Nephron progenitor cell (in vitro differentiated cells): Measurements from ENCODE around the gene NAT10.

Source experiments
- DNase-seq: peaks from one replicate; pipeline ENCODE4 v3.0.0; 2021
- H3K27ac Mint-ChIP-seq: 2 replicates; pipeline ENCODE4 v1.8.0; 2021; ENCODE audit warnings: mild to moderate bottlenecking, moderate library complexity, mixed read lengths
- H3K27me3 Mint-ChIP-seq: 2 replicates; pipeline ENCODE4 v1.8.0; 2021; ENCODE audit warnings: mild to moderate bottlenecking, low read depth, mixed read lengths; ENCODE audit not compliant: poor library complexity
- H3K36me3 Mint-ChIP-seq: 2 replicates; pipeline ENCODE4 v1.8.0; 2021; ENCODE audit warnings: low read depth, mixed read lengths
- H3K4me1 Mint-ChIP-seq: 2 replicates; pipeline ENCODE4 v1.8.0; 2021; ENCODE audit warnings: mixed read lengths
- H3K4me3 Mint-ChIP-seq: 2 replicates; pipeline ENCODE4 v1.8.0; 2021; ENCODE audit warnings: mild to moderate bottlenecking, moderate library complexity, mixed read lengths
- H3K9me3 Mint-ChIP-seq: 2 replicates; pipeline ENCODE4 v1.8.0; 2021; ENCODE audit warnings: mild to moderate bottlenecking, moderate library complexity, mixed read lengths
- CTCF ChIP-seq: fragments of 200-600 bp; sonication (generic); IDR thresholded peaks from 2 replicates; pipeline ENCODE4 v1.5.0; 2021; ENCODE audit warnings: antibody characterized with exemption

Gene NAT10

GRCh38 chr11:34098813-34099212 lies 6.6 kb upstream of the NAT10 start:
- no peak overlapping the region for H3K4me3 Mint-ChIP-seq
- H3K27ac Mint-ChIP-seq = no peak overlapping the region
- H3K27me3 Mint-ChIP-seq = no peaks in the 10 kb centered on the region
- no peaks in the 10 kb centered on the region for H3K9me3 Mint-ChIP-seq
- peaks cover 63% of the 10 kb centered on the region for H3K36me3 Mint-ChIP-seq
- no peak for TF ChIP-seq CTCF
- no peaks in the 10 kb centered on the region for H3K4me1 Mint-ChIP-seq
- no peak for DNase-seq

GRCh38 chr11:34104680-34105078 lies 750 bp upstream of the NAT10 start:
- no peaks in the 10 kb centered on the region for H3K27me3 Mint-ChIP-seq
- peaks cover 19% of the 10 kb centered on the region for H3K36me3 Mint-ChIP-seq
- peaks cover 29% of the 10 kb centered on the region for H3K4me1 Mint-ChIP-seq
- no peaks in the 10 kb centered on the region for H3K9me3 Mint-ChIP-seq
- H3K27ac Mint-ChIP-seq = peak overlapping the region; percentile 98
- no peak for TF ChIP-seq CTCF
- peak overlapping the region; percentile 94 for H3K4me3 Mint-ChIP-seq
- no peak for DNase-seq

- H3K27ac Mint-ChIP-seq = peak overlapping the region; percentile 98
- peak overlapping the region; percentile 94 for H3K4me3 Mint-ChIP-seq
- no peaks in the 10 kb centered on the region for H3K9me3 Mint-ChIP-seq
- peaks cover 15% of the 10 kb centered on the region for H3K36me3 Mint-ChIP-seq
- TF ChIP-seq CTCF = no peak
- H3K4me1 Mint-ChIP-seq = peaks cover 29% of the 10 kb centered on the region
- no peak for DNase-seq
- H3K27me3 Mint-ChIP-seq = no peaks in the 10 kb centered on the region
Measured at GRCh38 chr11:34105957-34106504, 602 bp downstream of the NAT10 start.

GRCh38 chr11:34111722-34112270 lies 6.4 kb downstream of the NAT10 start:
- peaks cover 7% of the 10 kb centered on the region for H3K4me1 Mint-ChIP-seq
- H3K4me3 Mint-ChIP-seq = no peak overlapping the region
- H3K36me3 Mint-ChIP-seq = peaks cover 58% of the 10 kb centered on the region
- no peak overlapping the region for H3K27ac Mint-ChIP-seq
- DNase-seq = no peak
- H3K27me3 Mint-ChIP-seq = no peaks in the 10 kb centered on the region
- no peaks in the 10 kb centered on the region for H3K9me3 Mint-ChIP-seq
- TF ChIP-seq CTCF = no peak

- H3K4me3 Mint-ChIP-seq = no peak overlapping the region
- no peaks in the 10 kb centered on the region for H3K9me3 Mint-ChIP-seq
- no peak for TF ChIP-seq CTCF
- H3K27ac Mint-ChIP-seq = no peak overlapping the region
- DNase-seq = no peak
- no peaks in the 10 kb centered on the region for H3K4me1 Mint-ChIP-seq
- no peaks in the 10 kb centered on the region for H3K27me3 Mint-ChIP-seq
- peaks cover 74% of the 10 kb centered on the region for H3K36me3 Mint-ChIP-seq
Measured at GRCh38 chr11:34114014-34114413, 8.6 kb downstream of the NAT10 start.

- no peak for DNase-seq
- Mint-ChIP-seq H3K4me1 (no peaks in the 10 kb centered on the region), H3K9me3 (no peaks in the 10 kb centered on the region), H3K27ac (no peak overlapping the region), H3K4me3 (no peak overlapping the region), H3K36me3 (peaks cover 69% of the 10 kb centered on the region), H3K27me3 (no peaks in the 10 kb centered on the region)
- TF ChIP-seq CTCF = no peak
Measured at GRCh38 chr11:34114471-34114870, 9.0 kb downstream of the NAT10 start.
